GM12892 (cell line): ENCODE data around the gene MYO1E.

ENCODE experiments used
- POLR2A ChIP-seq: IDR thresholded peaks from 2 replicates; pipeline ENCODE4 v1.6.1; 2011; ENCODE audit warnings: low read depth, low read length, control low read depth
- POLR2AphosphoS5 ChIP-seq: IDR thresholded peaks from 2 replicates; pipeline ENCODE4 v1.6.1; 2011; ENCODE audit warnings: low read depth, low read length, control low read depth

GRCh38 chr15:59334076-59334415 is 38.6 kb downstream of the MYO1E start:
- no peak for TF ChIP-seq POLR2A
- no peak for TF ChIP-seq POLR2AphosphoS5
